ENCODE data around the gene SALL4. TPM values are rescaled to one million over a fixed set of nuclear protein-coding genes. Genes with fewer than 3 reads are reported as not detected.
A peak's percentile ranks its signal among the peaks of the same experiment; 100 is the strongest.

SALL4 gene
- total and polyA plus RNA-seq, 11 donors = 0.04 to 0.22 (median 0.07) TPM; not detected in 5

- no peak for TF ChIP-seq POLR2A (IDR thresholded peaks at IDR 0.05)
- TF ChIP-seq CTCF (IDR thresholded peaks at IDR 0.05) = no peak
- ATAC-seq (peak in 1 of 4 donors; percentile 51), DNase-seq (no peak)
- Histone ChIP-seq H3K4me1 (peaks cover 0 to 27% (median 18%) of the 10 kb centered on the region in 12 donors), H3K9me3 (no peaks in the 10 kb centered on the region), H3K27me3 (no peaks in the 10 kb centered on the region), H3K36me3 (no peaks in the 10 kb centered on the region), H3K27ac (peak overlapping the region in 3 of 12 donors; percentile 33 to 73 (median 64)), H3K4me3 (no peak overlapping the region)
- intact Hi-C loops (cut with DNase I) = no loop called here
- WGBS, 4 donors = 42 to 53% (median 46%) methylated on average over 9 of the region's 9 CpGs
These were observed 49.9 kb downstream of the SALL4 start for GRCh38 chr20:51752343-51752951.

- Histone ChIP-seq H3K9me3 (no peaks in the 10 kb centered on the region), H3K4me1 (peaks cover 0 to 27% (median 18%) of the 10 kb centered on the region in 12 donors), H3K27me3 (no peaks in the 10 kb centered on the region), H3K27ac (peak overlapping the region in 1 of 12 donors; percentile 50), H3K4me3 (no peak overlapping the region), H3K36me3 (no peaks in the 10 kb centered on the region)
- DNase-seq (no peak), ATAC-seq (no peak)
- intact Hi-C loops (cut with DNase I) = no loop called here
- TF ChIP-seq CTCF (IDR thresholded peaks at IDR 0.05) = no peak
- TF ChIP-seq POLR2A (IDR thresholded peaks at IDR 0.05) = no peak
- 78 to 92% (median 86%) methylated on average over 10 of the region's 10 CpGs for WGBS, 4 donors
These were observed 51.4 kb downstream of the SALL4 start for GRCh38 chr20:51750770-51751388.

GRCh38 chr20:51750037-51750769, 52.1 kb downstream of the SALL4 start:
- no peaks in the 10 kb centered on the region for H3K36me3 ChIP-seq
- no peaks in the 10 kb centered on the region for H3K9me3 ChIP-seq
- WGBS, 4 donors = 72 to 80% (median 75%) methylated on average over 19 of the region's 19 CpGs
- no peak overlapping the region for H3K4me3 ChIP-seq
- no peak for TF ChIP-seq POLR2A (IDR thresholded peaks at IDR 0.05)
- TF ChIP-seq CTCF (IDR thresholded peaks at IDR 0.05) = no peak
- peaks cover 0 to 27% (median 18%) of the 10 kb centered on the region in 12 donors for H3K4me1 ChIP-seq
- ATAC-seq (peak; percentile 81 to 98 (median 95)), DNase-seq (peak; percentile 43 to 82 (median 60))
- peak overlapping the region in 4 of 12 donors; percentile 24 to 60 (median 54) for H3K27ac ChIP-seq
- H3K27me3 ChIP-seq = no peaks in the 10 kb centered on the region
- intact Hi-C loops (cut with DNase I) = no loop called here

GRCh38 chr20:51749674-51750036, 52.7 kb downstream of the SALL4 start:
- H3K27ac ChIP-seq = peak overlapping the region in 4 of 12 donors; percentile 24 to 60 (median 54)
- intact Hi-C loops (cut with DNase I) = no loop called here
- no peaks in the 10 kb centered on the region for H3K9me3 ChIP-seq
- no peak overlapping the region for H3K4me3 ChIP-seq
- 7 to 18% (median 12%) methylated on average over 1 of the region's 1 CpG for WGBS, 4 donors
- DNase-seq (no peak), ATAC-seq (peak in 3 of 4 donors; percentile 41 to 65 (median 60))
- peaks cover 0 to 27% (median 18%) of the 10 kb centered on the region in 12 donors for H3K4me1 ChIP-seq
- H3K36me3 ChIP-seq = no peaks in the 10 kb centered on the region
- TF ChIP-seq POLR2A (IDR thresholded peaks at IDR 0.05) (no peak), CTCF (IDR thresholded peaks at IDR 0.05) (no peak)
- no peaks in the 10 kb centered on the region for H3K27me3 ChIP-seq

All from heart left ventricle (tissue), 16 donors.